T-helper 9 cell (primary cell): Measurements from ENCODE around the gene GPR26.
"Not testable (repeated sequence)": the region's sequence is repeated elsewhere in the genome, so short reads cannot be mapped to it uniquely, and the experiment has no call there.

ENCODE experiments used
- DNase-seq: peaks from one replicate; pipeline ENCODE4 v3.0.0-alpha.2; 2020

GPR26 gene

DNA sequence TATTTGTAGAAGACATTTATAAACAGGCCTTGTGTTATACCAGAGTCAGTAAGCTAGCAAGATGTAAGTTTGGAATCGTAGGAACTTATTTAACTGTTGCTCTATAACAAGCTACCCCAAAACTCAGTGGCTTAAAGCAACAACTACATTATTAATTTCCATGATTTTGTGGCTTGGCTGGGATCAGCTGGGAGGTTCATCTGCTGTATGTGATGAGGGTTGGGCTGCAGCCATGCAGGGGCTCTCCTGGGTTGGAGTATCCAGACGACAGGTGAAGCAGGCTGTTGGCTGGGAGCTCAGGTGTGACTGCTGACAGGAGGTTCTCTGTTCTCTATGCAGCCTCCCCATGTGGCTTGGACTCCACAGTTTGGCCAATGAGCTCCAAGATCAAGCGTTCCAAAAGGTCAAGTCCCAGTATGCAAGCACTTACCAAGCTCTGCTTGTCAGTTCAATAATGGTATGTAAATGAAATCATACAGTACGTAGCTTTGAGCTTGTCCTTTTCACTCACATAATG is 52.4 kb downstream of the GPR26 start:
- no peak for DNase-seq

DNA sequence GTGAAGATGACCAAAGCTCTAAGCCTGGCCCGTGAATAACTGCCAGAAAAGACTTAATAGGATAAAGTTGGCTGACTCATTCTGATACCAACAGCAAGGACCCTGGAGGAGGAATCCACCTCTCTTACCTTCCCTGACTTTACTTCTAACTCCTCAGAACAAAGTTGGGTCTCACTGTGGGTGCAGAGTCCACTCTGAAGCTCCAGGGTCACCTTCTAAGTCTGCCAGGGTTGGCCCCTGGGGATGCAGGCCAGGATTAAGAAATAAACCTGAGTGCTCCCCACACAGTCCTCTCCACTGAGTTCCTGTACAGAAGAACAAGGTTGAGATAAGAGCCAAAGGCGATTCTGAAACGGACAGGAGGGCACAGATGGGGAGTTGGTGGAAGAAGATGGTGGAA is 54.4 kb downstream of the GPR26 start:
- no peak for DNase-seq

DNA sequence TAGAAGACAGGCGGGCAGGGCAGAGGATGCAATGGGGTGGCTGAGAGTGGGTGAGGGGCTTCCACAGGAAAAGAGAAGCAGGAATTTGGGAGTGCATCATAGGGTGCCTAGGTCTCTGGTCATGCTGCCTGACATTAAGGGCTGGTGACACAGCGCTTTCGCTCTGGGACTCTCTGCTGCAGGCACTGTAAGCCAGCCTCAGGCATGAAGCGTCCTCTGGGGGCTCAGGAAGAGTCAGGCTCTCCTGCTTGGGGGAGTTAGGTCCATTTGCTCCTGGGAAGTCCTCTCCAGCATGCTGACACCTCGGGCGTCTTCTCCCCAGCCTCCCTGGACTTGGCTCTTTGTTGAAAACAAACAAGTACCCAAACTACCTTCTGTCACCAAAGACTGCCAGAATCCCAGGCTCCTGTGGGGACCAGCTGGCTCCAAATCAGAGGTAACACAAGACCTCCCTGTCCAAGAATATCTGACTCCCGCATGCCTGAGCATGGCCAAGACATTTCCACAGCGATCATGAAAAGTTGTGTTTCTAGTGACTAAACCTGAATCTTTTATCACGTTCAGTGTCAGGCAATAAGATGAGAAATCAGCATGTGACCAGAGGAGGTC is 55.4 kb downstream of the GPR26 start:
- DNase-seq = no peak

DNA sequence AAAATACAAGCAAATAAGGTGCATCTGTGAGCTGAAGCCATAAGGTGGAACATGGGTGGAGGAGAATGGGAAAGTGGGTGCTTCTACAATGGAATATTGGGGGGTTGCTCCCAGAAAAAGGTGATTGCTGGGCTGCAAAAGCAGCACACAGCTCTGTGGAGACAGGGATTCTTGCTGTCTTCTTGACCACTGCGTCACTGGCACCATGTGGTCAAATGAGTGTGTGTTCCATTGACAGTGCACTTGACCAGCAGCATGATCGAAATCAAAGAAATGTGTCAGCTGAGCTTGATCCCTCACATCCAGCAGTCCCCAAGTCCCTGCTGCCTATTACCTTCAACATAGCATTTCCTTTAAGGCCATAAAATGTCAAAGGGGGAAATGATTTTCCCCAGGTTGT is 56.2 kb downstream of the GPR26 start:
- no peak for DNase-seq

DNA sequence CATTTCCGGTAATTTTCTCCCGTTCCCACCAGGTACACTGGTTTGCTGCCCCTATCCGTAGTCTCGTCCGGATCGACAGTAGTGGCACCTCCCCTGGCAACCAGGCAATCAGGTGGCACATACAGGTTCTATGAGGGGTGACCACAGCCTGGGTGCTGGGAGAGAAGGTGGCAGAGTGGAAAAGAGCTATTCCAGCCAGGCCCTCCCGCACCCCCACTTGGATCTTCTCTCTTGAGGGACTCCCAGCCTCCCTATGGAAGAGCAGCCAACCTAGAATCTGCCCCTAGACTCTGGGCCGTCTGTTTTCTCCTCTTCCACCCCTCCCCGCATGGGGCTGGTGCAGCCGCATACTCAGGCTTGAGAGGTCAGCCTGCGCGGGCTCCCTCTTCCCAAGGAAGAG is 58.6 kb downstream of the GPR26 start:
- no peak for DNase-seq

DNA sequence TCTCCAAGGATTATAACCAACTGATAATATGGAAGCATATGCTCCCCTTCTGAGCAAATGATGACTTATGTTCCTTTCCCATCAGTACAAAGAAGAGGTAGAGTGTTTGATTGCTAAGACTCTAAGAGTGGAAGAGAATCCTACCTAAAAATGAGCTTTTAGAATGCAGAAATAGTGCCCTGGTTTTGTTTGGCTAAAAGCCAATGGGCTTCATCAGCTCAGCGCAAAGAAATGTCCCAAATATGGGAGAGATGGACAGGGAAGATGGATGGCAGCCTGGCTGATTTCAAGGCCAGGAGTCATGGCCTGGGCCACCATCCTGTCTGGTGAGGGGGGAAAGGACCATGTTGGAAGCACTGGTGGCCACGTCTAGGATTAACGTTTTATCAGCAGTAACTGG is 60.2 kb downstream of the GPR26 start:
- no peak for DNase-seq

DNA sequence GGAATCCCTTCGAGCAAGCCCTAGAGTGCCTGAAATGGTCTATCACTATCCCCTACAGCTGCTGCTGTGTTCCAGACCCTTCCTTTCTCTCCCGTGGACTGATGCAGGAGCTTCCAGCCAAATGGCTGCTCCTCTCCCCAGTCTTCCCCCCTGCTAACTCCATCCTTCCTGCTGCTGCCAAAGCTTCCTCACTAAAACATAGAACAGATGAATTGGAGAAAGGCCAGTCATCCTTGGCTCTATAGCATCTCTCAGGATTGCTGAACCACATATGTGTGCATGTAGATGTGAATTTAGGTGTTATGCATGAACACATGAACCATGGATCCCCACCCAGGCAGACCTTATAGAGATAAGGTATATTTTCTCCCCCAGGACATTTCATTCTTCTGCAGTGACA is 60.7 kb downstream of the GPR26 start:
- DNase-seq = no peak

DNA sequence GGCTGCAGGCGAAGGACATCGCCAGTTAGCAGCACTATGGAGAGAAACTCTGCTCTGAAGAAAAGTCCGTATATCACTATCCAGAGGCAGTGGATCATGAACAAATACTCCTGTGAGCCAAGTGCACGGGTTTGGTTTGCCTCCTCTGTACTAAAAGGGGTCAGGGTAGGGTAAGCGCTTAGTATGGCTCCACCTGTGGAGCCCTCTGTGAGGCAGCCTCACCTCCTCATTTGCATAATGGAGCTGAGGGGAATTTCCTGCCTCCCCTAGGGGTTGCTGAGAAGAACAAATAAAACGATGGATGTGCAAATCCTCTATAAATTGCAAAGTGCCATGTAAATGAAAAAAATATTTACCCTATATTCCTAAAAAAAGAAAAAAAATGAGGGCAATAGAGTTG is 63.4 kb downstream of the GPR26 start:
- no peak for DNase-seq

DNA sequence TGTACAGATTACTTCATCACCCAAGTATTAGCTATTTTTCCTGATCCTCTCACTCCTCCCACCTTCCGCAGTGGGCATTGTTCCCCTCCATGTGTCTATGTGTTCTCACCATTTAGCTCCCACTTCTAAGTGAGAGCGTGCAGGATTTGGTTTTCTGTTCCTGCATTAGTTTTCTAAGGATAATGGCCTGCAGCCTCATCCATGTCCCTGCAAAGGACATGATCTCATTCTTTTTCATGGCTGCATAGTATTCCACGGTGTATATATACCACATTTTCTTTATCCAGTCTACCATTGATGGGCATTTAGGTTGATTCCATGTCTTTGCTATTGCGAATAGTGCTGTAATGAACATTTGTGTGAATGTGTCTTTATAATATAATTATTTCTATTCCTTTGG is 70.8 kb downstream of the GPR26 start:
- not testable (repeated sequence) for DNase-seq

DNA sequence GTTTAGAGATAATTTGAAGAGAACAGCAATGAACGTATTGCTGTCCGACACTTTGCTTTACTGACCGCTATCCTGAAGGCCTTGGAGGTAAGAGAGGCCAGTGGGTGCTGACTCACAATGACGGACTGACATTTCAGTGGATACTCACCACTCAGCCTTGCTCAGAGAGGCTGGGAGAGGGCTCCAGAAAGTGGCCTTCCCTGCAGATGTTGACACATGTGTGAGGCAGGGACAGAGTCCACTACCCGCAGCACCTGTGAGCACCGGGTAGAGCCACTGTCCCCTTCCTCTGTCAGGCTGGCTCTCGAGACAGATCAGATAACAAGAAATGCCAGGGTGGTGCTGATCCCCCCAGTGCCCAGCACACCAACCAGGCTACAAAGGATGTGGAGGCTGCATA is 75.0 kb downstream of the GPR26 start:
- no peak for DNase-seq

DNA sequence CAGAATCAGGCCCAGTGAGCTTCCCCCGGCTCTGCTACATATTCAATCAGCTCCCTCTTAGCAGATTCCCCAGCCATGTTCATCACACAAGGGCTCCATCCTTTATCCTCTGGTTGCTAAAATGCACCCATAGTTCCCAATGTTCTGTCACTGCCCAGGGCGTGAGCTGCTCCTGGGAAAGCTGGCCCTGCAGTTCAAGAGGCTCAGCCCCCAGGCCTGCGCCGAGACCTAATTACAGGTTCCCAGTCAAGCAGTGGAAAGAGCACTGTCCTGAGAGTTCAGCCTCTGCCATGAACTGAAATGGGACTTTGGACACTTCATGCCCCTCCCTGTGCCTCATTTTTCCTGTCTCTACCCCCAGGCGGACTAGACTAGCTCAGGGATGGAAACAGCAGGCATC is 75.6 kb downstream of the GPR26 start:
- DNase-seq = no peak

DNA sequence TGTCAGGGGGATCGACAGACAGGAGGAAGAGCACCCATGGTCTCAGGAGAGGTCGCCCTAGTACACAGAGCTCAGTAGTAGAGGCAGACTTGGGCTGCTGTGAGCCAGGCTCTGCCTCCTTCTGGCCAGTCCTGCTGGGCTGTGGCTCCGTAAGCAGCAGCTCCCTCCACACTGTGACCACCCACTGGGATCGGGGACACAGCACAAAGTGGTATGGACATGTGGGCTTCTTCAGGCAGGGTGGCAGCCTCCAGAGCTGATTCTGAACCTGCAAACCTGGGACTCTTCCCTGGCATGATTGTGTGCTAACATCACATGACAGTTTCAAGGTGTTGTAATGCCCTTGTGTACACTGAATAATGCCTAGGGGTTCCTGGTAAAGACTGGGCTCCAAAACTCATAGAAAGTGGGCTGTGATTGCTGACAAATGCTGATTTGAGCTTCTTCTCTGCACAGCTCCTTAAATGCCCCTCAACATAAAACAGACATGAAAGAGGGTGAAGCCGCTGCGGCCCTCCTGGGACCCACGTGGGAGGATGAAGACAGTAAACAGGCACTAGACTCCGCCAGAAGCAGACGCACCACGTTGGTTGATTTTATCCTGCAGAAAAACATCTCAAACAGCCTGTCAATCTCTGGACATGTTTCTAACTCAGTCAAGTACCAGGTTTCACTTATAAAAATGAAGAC is 76.7 kb downstream of the GPR26 start:
- no peak for DNase-seq

DNA sequence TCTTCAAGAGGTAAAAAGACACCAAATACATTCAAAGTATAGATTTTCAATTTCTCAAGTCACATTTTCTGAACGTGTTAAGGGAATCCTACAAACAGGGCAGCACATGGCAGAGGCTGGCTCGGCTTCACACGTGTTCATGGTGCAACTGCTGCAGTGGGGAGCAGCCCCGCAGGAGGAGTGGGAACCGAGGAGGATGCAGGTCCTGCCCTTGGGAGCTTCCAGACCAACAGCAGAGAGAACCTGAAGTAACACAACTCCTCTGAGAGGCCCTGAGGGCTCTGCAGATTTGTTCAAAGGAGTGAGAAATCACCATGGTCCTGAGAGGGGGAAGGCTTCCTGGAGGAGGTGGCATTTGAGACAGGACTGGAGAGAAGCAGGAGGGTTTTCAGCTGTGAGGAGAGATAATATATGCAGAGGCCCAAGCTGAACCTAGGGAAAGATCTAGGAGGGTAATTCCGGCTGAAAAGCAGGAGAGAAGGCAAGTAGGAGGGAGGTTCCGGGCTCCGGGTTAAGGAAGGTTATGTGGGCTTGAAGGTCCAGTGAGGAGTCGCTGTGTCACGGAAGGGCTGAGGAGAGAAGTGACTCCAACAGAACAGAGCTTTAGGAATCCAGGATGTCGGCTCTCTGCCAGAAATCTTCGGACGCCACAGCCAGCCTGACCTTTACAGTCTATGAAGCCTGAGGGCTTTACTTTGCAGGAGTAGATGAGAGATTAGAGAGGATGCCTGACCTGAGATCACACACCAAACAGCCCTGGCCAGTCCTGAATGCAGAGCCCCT is 77.5 kb downstream of the GPR26 start:
- DNase-seq = no peak

DNA sequence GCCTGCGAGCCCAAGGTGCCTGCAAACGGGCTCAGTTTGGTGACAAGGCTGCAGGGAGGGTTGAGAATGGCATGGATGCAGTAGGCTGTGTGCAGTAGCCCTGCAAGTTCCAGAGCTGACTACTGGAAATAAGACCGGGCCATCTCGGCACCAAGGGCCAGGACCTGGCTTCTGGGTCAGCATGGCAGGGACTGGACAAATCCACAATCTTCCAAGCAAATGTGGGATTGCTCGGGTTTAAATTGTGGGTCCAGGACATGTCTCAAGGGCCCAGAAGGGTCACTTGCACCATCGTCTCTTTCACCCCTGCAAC is 78.0 kb downstream of the GPR26 start:
- DNase-seq = no peak
